Measurements from ENCODE around the gene ARID2. TPM values are rescaled to one million over a fixed set of nuclear protein-coding genes. Genes with fewer than 3 reads are reported as not detected.

Gene ARID2
- total RNA-seq, 2 experiments from 2014 or later: 27.7 to 28.3 TPM

DNA sequence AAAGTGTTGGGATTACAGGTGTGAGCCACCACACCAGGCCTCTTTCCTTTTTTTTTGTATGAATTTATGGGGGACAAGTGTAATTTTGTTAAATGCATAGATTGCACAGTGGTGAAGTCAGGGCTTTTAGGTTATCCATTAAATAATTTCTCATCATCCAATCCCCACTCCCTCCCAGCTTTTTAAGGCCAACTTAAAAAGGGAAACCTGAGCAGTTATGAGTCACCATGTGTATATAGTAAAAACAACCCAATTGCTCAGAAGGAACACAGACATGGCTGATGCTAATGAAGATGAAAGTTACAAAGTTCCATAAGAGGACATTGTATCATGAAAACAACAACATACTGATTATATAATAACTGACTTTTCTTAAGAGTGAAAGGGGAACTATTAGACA lies 25.6 kb upstream of the ARID2 start:
- Mint-ChIP-seq H3K9me3 (peaks cover 7% of the 10 kb centered on the region), H3K4me1 (ENCODE audit: low read depth) (no peaks in the 10 kb centered on the region), H3K27me3 (ENCODE audit: low read depth) (no peaks in the 10 kb centered on the region), H3K4me3 (no peak overlapping the region), H3K27ac (no peak overlapping the region), H3K36me3 (ENCODE audit: low read depth) (no peaks in the 10 kb centered on the region)
- DNase-seq: no peak
- CTCF ChIA-PET: interaction anchor here (0.7 kb wide), 2 partner anchors 199 to 1236 kb away, joined by 4 to 8 read pairs; no protein-coding TSS in a partner anchor
- intact Hi-C loops (cut with micrococcal nuclease): no loop called here

DNA sequence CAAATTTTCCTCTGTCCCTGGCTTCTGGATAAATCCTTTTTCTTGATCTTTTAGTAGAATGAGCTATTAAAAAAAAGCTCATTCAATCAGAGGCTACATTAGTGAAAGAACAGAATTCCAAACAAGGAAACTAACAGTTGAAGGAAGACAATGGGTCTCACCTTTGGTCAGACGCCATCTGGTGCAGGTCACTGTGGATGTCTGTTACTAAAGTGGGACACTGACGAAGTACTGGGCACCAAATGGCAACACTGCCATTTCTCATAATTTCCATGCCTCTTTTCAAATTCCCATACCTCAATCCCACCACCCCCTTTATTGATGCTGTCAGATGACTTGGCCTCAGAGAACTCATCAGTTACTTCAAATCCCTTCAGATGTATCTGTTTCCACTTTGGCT lies 24.5 kb upstream of the ARID2 start:
- DNase-seq: no peak
- Mint-ChIP-seq H3K27ac (no peak overlapping the region), H3K4me1 (ENCODE audit: low read depth) (no peaks in the 10 kb centered on the region), H3K9me3 (peaks cover 7% of the 10 kb centered on the region), H3K27me3 (ENCODE audit: low read depth) (no peaks in the 10 kb centered on the region), H3K4me3 (no peak overlapping the region), H3K36me3 (ENCODE audit: low read depth) (no peaks in the 10 kb centered on the region)
- intact Hi-C loops (cut with micrococcal nuclease): no loop called here
- CTCF ChIA-PET: no interaction called here

DNA sequence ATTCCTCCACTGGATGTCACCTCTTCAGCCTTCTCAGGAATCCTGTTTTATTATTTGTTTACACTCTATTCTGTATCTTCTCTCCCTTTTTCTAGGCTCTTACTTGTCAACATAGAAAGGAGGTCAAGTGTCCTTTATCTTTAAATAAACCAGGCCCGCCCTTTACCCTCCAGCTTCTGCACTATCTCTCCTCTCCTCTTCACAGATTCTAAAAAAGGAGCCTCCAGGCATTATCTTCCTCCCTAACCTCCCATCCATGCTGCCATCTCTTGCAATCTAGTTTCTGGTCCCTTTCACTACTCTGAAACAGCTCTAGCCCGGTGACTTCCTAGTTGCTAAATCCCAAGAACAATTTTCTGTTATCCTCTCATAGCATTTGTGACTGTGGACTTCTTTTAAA lies 24.1 kb upstream of the ARID2 start:
- CTCF ChIA-PET: no interaction called here
- H3K4me3 Mint-ChIP-seq: no peak overlapping the region
- peaks cover 7% of the 10 kb centered on the region for H3K9me3 Mint-ChIP-seq
- DNase-seq: no peak
- H3K4me1 Mint-ChIP-seq (ENCODE audit: low read depth): no peaks in the 10 kb centered on the region
- no peak overlapping the region for H3K27ac Mint-ChIP-seq
- H3K27me3 Mint-ChIP-seq (ENCODE audit: low read depth): no peaks in the 10 kb centered on the region
- intact Hi-C loops (cut with micrococcal nuclease): no loop called here
- H3K36me3 Mint-ChIP-seq (ENCODE audit: low read depth): no peaks in the 10 kb centered on the region

DNA sequence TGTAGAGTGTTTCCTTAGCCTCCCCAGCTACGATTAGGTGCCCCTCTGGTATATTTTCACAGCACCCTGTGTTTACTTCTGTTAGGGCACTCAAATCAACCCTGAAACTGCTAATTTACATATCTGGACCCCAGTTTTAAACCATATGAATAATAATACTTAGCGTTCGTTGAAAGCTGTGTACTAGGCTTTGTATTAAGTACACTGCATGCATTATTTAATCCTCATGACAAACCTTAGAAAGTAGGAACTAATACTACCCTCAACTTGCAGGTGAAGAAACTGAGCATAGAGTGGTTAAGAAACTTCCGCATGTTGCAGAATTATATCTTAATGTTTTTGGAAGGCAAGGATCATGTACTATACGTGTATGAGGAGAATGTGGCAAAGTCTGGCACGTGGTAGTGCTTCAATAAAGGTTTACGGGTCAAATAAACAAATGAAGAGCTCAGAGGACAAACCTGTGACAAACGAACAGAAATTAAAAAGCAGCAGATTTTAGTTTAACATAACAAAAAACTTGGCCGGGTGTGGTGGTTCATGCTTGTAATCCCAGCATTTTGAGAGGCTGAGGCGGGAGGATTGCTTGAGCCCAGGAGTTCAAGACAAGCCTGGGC lies 22.2 kb upstream of the ARID2 start:
- Mint-ChIP-seq H3K27ac (no peak overlapping the region), H3K36me3 (ENCODE audit: low read depth) (no peaks in the 10 kb centered on the region), H3K4me1 (ENCODE audit: low read depth) (no peaks in the 10 kb centered on the region), H3K4me3 (no peak overlapping the region), H3K27me3 (ENCODE audit: low read depth) (no peaks in the 10 kb centered on the region), H3K9me3 (no peaks in the 10 kb centered on the region)
- no peak for DNase-seq
- CTCF ChIA-PET: interaction anchor here (0.6 to 0.9 kb wide), 3 partner anchors 8 to 1326 kb away, joined by 3 read pairs; no protein-coding TSS in a partner anchor
- intact Hi-C loops (cut with micrococcal nuclease): no loop called here

DNA sequence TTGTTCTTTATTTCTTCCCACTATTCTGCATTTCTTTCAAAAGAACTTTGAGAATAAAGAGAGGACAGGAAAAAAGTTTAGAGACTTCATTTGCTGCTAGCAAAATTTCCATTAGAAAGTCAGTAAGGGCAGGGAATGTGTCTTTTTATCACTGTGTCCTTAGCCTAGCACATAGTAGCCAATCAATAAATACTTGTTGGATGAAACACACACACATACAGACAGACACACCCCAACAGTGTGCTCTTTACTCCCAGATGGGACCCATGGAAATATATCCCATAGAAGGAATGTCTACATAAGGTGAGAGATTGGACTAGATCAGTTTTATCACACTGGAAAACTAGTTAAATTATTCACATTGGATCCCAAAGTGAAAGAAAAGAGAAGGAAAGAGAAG lies 21.1 kb upstream of the ARID2 start:
- Mint-ChIP-seq H3K9me3 (no peaks in the 10 kb centered on the region), H3K4me1 (ENCODE audit: low read depth) (peaks cover 3% of the 10 kb centered on the region), H3K27ac (no peak overlapping the region), H3K27me3 (ENCODE audit: low read depth) (no peaks in the 10 kb centered on the region), H3K4me3 (no peak overlapping the region), H3K36me3 (ENCODE audit: low read depth) (no peaks in the 10 kb centered on the region)
- no peak for DNase-seq
- intact Hi-C loops (cut with micrococcal nuclease): no loop called here
- CTCF ChIA-PET: interaction anchor here (1.2 kb wide), 1 partner anchor 8 kb away, joined by 3 read pairs; no protein-coding TSS in a partner anchor

DNA sequence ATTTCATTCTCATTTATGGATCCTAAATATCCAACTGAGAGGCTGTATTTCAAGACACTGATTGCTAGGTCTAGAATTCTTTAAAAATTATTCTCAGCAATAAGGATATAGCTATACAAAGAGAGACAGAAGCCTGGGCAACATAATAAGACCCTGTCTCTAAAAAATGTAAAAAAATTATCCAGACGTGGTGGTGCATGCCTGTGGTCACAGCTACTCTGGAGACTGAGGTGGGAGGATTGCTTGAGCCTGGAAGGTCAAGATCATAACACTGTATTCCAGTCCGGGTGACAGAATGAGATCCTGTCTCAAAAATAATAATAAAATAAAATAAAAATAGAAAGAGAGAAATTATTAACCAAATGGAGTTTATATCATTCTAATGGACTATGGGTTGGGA lies 20.6 kb upstream of the ARID2 start:
- Mint-ChIP-seq H3K27ac (no peak overlapping the region), H3K36me3 (ENCODE audit: low read depth) (no peaks in the 10 kb centered on the region), H3K4me1 (ENCODE audit: low read depth) (peaks cover 5% of the 10 kb centered on the region), H3K27me3 (ENCODE audit: low read depth) (no peaks in the 10 kb centered on the region), H3K4me3 (no peak overlapping the region), H3K9me3 (no peaks in the 10 kb centered on the region)
- CTCF ChIA-PET: interaction anchor here (1.2 kb wide), 1 partner anchor 9 kb away, joined by 3 read pairs; no protein-coding TSS in a partner anchor
- intact Hi-C loops (cut with micrococcal nuclease): no loop called here
- no peak for DNase-seq

DNA sequence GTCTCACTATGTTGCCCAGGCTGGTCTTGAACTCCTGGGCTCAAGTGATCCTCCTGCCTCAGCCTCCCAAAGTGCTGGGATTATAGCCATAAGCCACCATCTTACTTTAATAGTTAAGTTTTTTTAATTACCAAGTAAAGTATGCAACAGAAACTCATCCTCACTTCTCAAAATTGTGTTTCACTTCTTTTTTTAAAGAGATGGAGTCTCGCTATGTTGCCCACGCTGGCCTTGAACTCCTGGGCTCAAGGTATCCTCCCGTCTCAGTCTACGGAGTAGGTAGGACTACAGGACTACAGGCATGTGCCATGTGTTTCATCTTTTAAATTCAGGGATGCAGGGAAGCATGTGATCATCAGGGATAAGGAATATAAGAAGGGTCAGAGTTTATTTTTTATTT lies 17.2 kb upstream of the ARID2 start:
- H3K4me1 Mint-ChIP-seq (ENCODE audit: low read depth): peaks cover 12% of the 10 kb centered on the region
- no peak for DNase-seq
- H3K27ac Mint-ChIP-seq: no peak overlapping the region
- no peaks in the 10 kb centered on the region for H3K9me3 Mint-ChIP-seq
- H3K27me3 Mint-ChIP-seq (ENCODE audit: low read depth): no peaks in the 10 kb centered on the region
- intact Hi-C loops (cut with micrococcal nuclease): no loop called here
- H3K36me3 Mint-ChIP-seq (ENCODE audit: low read depth): peaks cover 1% of the 10 kb centered on the region
- no peak overlapping the region for H3K4me3 Mint-ChIP-seq
- CTCF ChIA-PET: no interaction called here

DNA sequence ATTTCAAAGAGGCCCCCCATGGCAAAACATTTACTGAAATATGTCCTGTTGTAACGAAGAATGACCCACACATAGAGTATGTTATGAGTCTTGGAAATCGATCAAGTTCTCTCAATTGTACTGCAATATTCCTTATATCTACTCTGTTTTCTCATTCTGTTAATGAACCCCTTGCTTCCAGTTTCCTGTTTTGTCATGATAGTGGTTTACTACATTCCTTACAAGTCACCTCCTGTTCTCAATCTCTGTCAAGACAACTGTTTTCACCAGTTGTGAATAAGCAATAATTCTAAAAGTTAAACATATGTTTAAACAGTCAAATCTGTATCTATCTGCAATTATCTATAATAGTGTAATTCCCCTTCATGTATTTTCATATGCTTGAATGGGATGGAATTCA lies 16.4 kb upstream of the ARID2 start:
- no peaks in the 10 kb centered on the region for H3K27me3 Mint-ChIP-seq (ENCODE audit: low read depth)
- no peak overlapping the region for H3K4me3 Mint-ChIP-seq
- H3K9me3 Mint-ChIP-seq: no peaks in the 10 kb centered on the region
- intact Hi-C loops (cut with micrococcal nuclease): no loop called here
- H3K36me3 Mint-ChIP-seq (ENCODE audit: low read depth): peaks cover 1% of the 10 kb centered on the region
- DNase-seq: no peak
- H3K4me1 Mint-ChIP-seq (ENCODE audit: low read depth): peaks cover 16% of the 10 kb centered on the region
- no peak overlapping the region for H3K27ac Mint-ChIP-seq
- CTCF ChIA-PET: no interaction called here

DNA sequence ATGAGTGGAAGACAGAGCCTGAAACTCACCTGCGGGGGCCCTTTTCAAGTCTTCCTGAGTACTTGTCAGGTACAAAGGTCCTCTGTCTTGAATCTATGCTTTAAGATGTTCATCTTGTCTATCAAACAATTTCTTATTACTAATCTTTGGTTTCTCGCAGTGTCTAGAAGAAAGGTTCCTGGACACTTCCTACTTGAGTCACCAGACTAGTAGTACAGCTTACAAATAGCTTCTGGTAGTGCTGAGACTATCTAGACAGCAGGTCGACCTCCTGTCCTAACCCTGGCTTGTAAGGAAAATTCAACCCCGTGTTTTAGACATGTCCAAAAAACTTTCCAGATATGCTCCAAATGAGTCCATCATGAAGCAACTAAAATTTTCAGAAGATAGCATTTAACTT lies 11.2 kb upstream of the ARID2 start:
- H3K27me3 Mint-ChIP-seq (ENCODE audit: low read depth): no peaks in the 10 kb centered on the region
- H3K36me3 Mint-ChIP-seq (ENCODE audit: low read depth): peaks cover 4% of the 10 kb centered on the region
- no peak overlapping the region for H3K27ac Mint-ChIP-seq
- intact Hi-C loops (cut with micrococcal nuclease): no loop called here
- DNase-seq: no peak
- H3K9me3 Mint-ChIP-seq: no peaks in the 10 kb centered on the region
- peaks cover 56% of the 10 kb centered on the region for H3K4me1 Mint-ChIP-seq (ENCODE audit: low read depth)
- no peak overlapping the region for H3K4me3 Mint-ChIP-seq
- CTCF ChIA-PET: interaction anchor here (1.1 kb wide), 1 partner anchor 174 kb away, joined by 3 read pairs; no protein-coding TSS in a partner anchor

DNA sequence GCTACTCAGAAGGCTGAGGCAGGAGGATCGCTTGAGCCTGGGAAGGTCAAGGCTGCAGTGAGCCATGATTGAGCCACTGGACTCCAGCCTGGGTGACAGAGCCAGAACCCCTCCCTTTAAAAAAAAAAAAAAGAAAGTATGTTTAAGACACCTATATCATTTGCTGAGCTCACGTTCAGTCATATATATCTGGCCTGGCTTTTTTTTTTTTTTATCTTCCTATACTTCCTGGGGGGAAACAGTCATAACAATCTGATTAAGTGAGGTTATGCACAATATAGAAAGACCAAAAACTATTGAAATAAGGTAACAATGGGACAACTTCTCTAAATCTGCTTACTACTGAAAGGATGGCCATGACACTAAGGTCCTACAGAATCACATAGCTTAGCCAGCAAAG lies 9.4 kb upstream of the ARID2 start:
- CTCF ChIA-PET: interaction anchor here (0.6 to 2.2 kb wide), 7 partner anchors 8 to 262 kb away, joined by 3 to 4 read pairs (median 3); no protein-coding TSS in a partner anchor
- H3K9me3 Mint-ChIP-seq: no peaks in the 10 kb centered on the region
- peaks cover 52% of the 10 kb centered on the region for H3K4me1 Mint-ChIP-seq (ENCODE audit: low read depth)
- no peak overlapping the region for H3K4me3 Mint-ChIP-seq
- DNase-seq: no peak
- H3K27ac Mint-ChIP-seq: no peak overlapping the region
- no peaks in the 10 kb centered on the region for H3K27me3 Mint-ChIP-seq (ENCODE audit: low read depth)
- H3K36me3 Mint-ChIP-seq (ENCODE audit: low read depth): peaks cover 4% of the 10 kb centered on the region
- intact Hi-C loops (cut with micrococcal nuclease): loop anchor here (10.0 kb wide), 3 partner anchors 845 to 1675 kb away; partner anchors contain the start of gene NELL2

DNA sequence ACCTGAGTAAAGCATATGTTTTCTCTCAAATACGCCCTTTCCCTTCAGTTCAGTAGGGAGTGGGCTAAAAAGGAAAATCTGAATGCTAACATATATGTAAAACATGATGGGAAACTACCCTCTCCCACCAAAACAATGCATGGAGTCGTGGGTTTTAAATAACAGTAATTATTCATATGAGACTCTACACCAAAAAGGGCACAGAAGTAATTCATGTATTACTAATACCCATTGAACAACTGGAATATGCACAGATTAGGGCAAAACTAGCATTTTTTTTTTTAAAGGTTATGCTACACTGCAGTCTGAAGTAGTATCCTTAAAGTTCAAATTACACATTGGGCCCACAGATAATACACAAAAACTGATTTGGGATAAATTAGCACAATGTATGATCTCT lies 8.1 kb upstream of the ARID2 start:
- Mint-ChIP-seq H3K27ac (no peak overlapping the region), H3K4me3 (no peak overlapping the region), H3K4me1 (ENCODE audit: low read depth) (peaks cover 55% of the 10 kb centered on the region), H3K36me3 (ENCODE audit: low read depth) (peaks cover 5% of the 10 kb centered on the region), H3K27me3 (ENCODE audit: low read depth) (no peaks in the 10 kb centered on the region), H3K9me3 (no peaks in the 10 kb centered on the region)
- intact Hi-C loops (cut with micrococcal nuclease): loop anchor here (10.0 kb wide), 3 partner anchors 847 to 1673 kb away; partner anchors contain the start of gene NELL2
- no peak for DNase-seq
- CTCF ChIA-PET: interaction anchor here (2.2 to 8.9 kb wide), 2 partner anchors 52 to 176 kb away, joined by 4 to 62 read pairs; no protein-coding TSS in a partner anchor

DNA sequence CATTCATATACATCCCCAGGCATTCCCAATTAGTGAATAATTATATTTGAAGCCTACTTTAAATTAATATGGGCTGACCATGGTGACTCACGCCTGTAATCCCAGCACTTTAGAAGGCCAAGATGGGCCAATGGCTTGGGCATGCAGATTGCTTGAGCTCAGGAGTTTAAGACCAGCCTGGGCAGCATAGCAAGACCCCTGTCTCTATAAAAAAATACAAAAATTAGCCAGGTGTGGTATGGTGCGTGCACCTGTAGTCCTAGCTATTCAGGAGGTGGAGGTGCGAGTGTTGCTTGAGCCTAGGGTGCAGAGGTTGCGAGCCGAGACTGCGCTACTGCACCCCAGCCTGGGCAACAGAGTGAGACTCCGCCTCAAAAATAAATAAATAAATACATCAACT lies 7.6 kb upstream of the ARID2 start:
- H3K36me3 Mint-ChIP-seq (ENCODE audit: low read depth): peaks cover 5% of the 10 kb centered on the region
- no peaks in the 10 kb centered on the region for H3K9me3 Mint-ChIP-seq
- CTCF ChIA-PET: interaction anchor here (8.9 kb wide), 1 partner anchor 177 kb away, joined by 62 read pairs; no protein-coding TSS in a partner anchor
- H3K4me3 Mint-ChIP-seq: no peak overlapping the region
- peaks cover 55% of the 10 kb centered on the region for H3K4me1 Mint-ChIP-seq (ENCODE audit: low read depth)
- H3K27ac Mint-ChIP-seq: no peak overlapping the region
- no peaks in the 10 kb centered on the region for H3K27me3 Mint-ChIP-seq (ENCODE audit: low read depth)
- intact Hi-C loops (cut with micrococcal nuclease): loop anchor here (10.0 kb wide), 3 partner anchors 847 to 1673 kb away; partner anchors contain the start of gene NELL2
- no peak for DNase-seq
